IPS-18a (cell line): Measurements from ENCODE around the gene KCTD5.

Source experiments
- H3K27ac ChIP-seq: one replicate; pipeline ENCODE4 v1.5.1; 2013; ENCODE audit warnings: low read length
- H3K27me3 ChIP-seq: one replicate; pipeline ENCODE4 v1.6.1; 2013; ENCODE audit warnings: mild to moderate bottlenecking, low read length; ENCODE audit not compliant: control insufficient read depth, insufficient read depth
- H3K36me3 ChIP-seq: one replicate; pipeline ENCODE4 v1.6.1; 2013; ENCODE audit warnings: low read depth, low read length; ENCODE audit not compliant: control insufficient read depth
- H3K4me1 ChIP-seq: one replicate; pipeline ENCODE4 v1.6.1; 2013; ENCODE audit warnings: low read depth, low read length; ENCODE audit not compliant: control insufficient read depth
- H3K4me3 ChIP-seq: one replicate; pipeline ENCODE4 v1.5.1; 2013; ENCODE audit warnings: low read length
- H3K9ac ChIP-seq: one replicate; pipeline ENCODE4 v1.6.1; 2013; ENCODE audit warnings: mild to moderate bottlenecking, low read length, moderate library complexity
- H3K9me3 ChIP-seq: one replicate; pipeline ENCODE4 v1.6.1; 2013; ENCODE audit warnings: low read depth, low read length; ENCODE audit not compliant: control insufficient read depth

The KCTD5 gene

GRCh38 chr16:2708290-2708639, 25.9 kb downstream of the KCTD5 start:
- H3K27ac ChIP-seq: no peak overlapping the region
- no peaks in the 10 kb centered on the region for H3K27me3 ChIP-seq
- no peaks in the 10 kb centered on the region for H3K4me1 ChIP-seq
- peaks cover 15% of the 10 kb centered on the region for H3K36me3 ChIP-seq
- no peak overlapping the region for H3K4me3 ChIP-seq
- H3K9ac ChIP-seq: no peak overlapping the region
- H3K9me3 ChIP-seq: no peaks in the 10 kb centered on the region

- H3K4me3 ChIP-seq: no peak overlapping the region
- no peak overlapping the region for H3K27ac ChIP-seq
- no peaks in the 10 kb centered on the region for H3K9me3 ChIP-seq
- H3K27me3 ChIP-seq: no peaks in the 10 kb centered on the region
- H3K9ac ChIP-seq: no peak overlapping the region
- peaks cover 12% of the 10 kb centered on the region for H3K36me3 ChIP-seq
- no peaks in the 10 kb centered on the region for H3K4me1 ChIP-seq
Observed at GRCh38 chr16:2708955-2709587, 26.7 kb downstream of the KCTD5 start.

GRCh38 chr16:2709588-2709984, 27.3 kb downstream of the KCTD5 start:
- Histone ChIP-seq H3K9ac (no peak overlapping the region), H3K27me3 (no peaks in the 10 kb centered on the region), H3K4me1 (no peaks in the 10 kb centered on the region), H3K27ac (no peak overlapping the region), H3K36me3 (peaks cover 12% of the 10 kb centered on the region), H3K9me3 (no peaks in the 10 kb centered on the region), H3K4me3 (no peak overlapping the region)

- no peaks in the 10 kb centered on the region for H3K9me3 ChIP-seq
- no peak overlapping the region for H3K27ac ChIP-seq
- no peaks in the 10 kb centered on the region for H3K27me3 ChIP-seq
- H3K9ac ChIP-seq: no peak overlapping the region
- H3K4me1 ChIP-seq: no peaks in the 10 kb centered on the region
- peaks cover 12% of the 10 kb centered on the region for H3K36me3 ChIP-seq
- H3K4me3 ChIP-seq: no peak overlapping the region
Observed at GRCh38 chr16:2710021-2710710, 27.8 kb downstream of the KCTD5 start.

- Histone ChIP-seq H3K4me1 (no peaks in the 10 kb centered on the region), H3K4me3 (no peak overlapping the region), H3K36me3 (peaks cover 12% of the 10 kb centered on the region), H3K9me3 (no peaks in the 10 kb centered on the region), H3K27ac (no peak overlapping the region), H3K9ac (no peak overlapping the region), H3K27me3 (no peaks in the 10 kb centered on the region)
Observed at GRCh38 chr16:2710711-2711231, 28.4 kb downstream of the KCTD5 start.

- H3K9me3 ChIP-seq: no peaks in the 10 kb centered on the region
- no peak overlapping the region for H3K4me3 ChIP-seq
- H3K4me1 ChIP-seq: no peaks in the 10 kb centered on the region
- H3K36me3 ChIP-seq: peaks cover 12% of the 10 kb centered on the region
- H3K9ac ChIP-seq: no peak overlapping the region
- H3K27me3 ChIP-seq: no peaks in the 10 kb centered on the region
- H3K27ac ChIP-seq: no peak overlapping the region
Observed at GRCh38 chr16:2711370-2712062, 29.2 kb downstream of the KCTD5 start.

GRCh38 chr16:2712063-2712441, 29.7 kb downstream of the KCTD5 start:
- H3K4me3 ChIP-seq: no peak overlapping the region
- H3K27me3 ChIP-seq: no peaks in the 10 kb centered on the region
- no peak overlapping the region for H3K9ac ChIP-seq
- no peaks in the 10 kb centered on the region for H3K4me1 ChIP-seq
- H3K27ac ChIP-seq: no peak overlapping the region
- H3K36me3 ChIP-seq: peaks cover 12% of the 10 kb centered on the region
- H3K9me3 ChIP-seq: no peaks in the 10 kb centered on the region

- Histone ChIP-seq H3K4me1 (no peaks in the 10 kb centered on the region), H3K27ac (no peak overlapping the region), H3K9me3 (no peaks in the 10 kb centered on the region), H3K36me3 (peaks cover 7% of the 10 kb centered on the region), H3K9ac (no peak overlapping the region), H3K4me3 (no peak overlapping the region), H3K27me3 (no peaks in the 10 kb centered on the region)
Observed at GRCh38 chr16:2712546-2712945, 30.2 kb downstream of the KCTD5 start.

GRCh38 chr16:2713523-2713922, 31.2 kb downstream of the KCTD5 start:
- Histone ChIP-seq H3K4me3 (no peak overlapping the region), H3K36me3 (no peaks in the 10 kb centered on the region), H3K4me1 (no peaks in the 10 kb centered on the region), H3K27me3 (no peaks in the 10 kb centered on the region), H3K27ac (no peak overlapping the region), H3K9me3 (no peaks in the 10 kb centered on the region), H3K9ac (no peak overlapping the region)

- Histone ChIP-seq H3K27me3 (no peaks in the 10 kb centered on the region), H3K9ac (no peak overlapping the region), H3K27ac (no peak overlapping the region), H3K36me3 (no peaks in the 10 kb centered on the region), H3K9me3 (no peaks in the 10 kb centered on the region), H3K4me3 (no peak overlapping the region), H3K4me1 (no peaks in the 10 kb centered on the region)
Observed at GRCh38 chr16:2713985-2714774, 31.9 kb downstream of the KCTD5 start.

GRCh38 chr16:2715064-2715463, 32.7 kb downstream of the KCTD5 start:
- no peak overlapping the region for H3K9ac ChIP-seq
- H3K27me3 ChIP-seq: no peaks in the 10 kb centered on the region
- no peaks in the 10 kb centered on the region for H3K9me3 ChIP-seq
- H3K4me1 ChIP-seq: no peaks in the 10 kb centered on the region
- no peak overlapping the region for H3K27ac ChIP-seq
- H3K4me3 ChIP-seq: no peak overlapping the region
- no peaks in the 10 kb centered on the region for H3K36me3 ChIP-seq
